Left ventricle myocardium superior (tissue), 1 donor: ENCODE results near the gene WNT3A. TPM values are rescaled to one million over a fixed set of nuclear protein-coding genes. Genes with fewer than 3 reads are reported as not detected.

ENCODE experiments used
- ATAC-seq: fragments of 200-7000 bp; cut with Tn5 transposase; one replicate; pipeline ENCODE4 v1.9.1; 2020; ENCODE audit warnings: mild to moderate bottlenecking, moderate library complexity
- DNase-seq: peaks from one replicate; pipeline ENCODE4 v3.0.0-alpha.2; 2020
- intact Hi-C: fragments of 100-400 bp; cut with micrococcal nuclease; formaldehyde crosslinking; loops from one replicate; pipeline ENCODE4 v1.11.0; 2022
- total RNA-seq: library from RNA; stranded (reverse); fragmentation: NEBNext Ultra II Directional; extraction: Animal tissue kit (Norgen Biotek cat#: 25700); gene quantifications from one replicate; pipeline ENCODE4 v1.2.1, GENCODE V29; 2021
- donor health status: DM: no; HTN: yes; CAD: no; lungs with severe emphysema.

Gene WNT3A
- total RNA-seq, 1 donor from 2014 or later: not detected

DNA sequence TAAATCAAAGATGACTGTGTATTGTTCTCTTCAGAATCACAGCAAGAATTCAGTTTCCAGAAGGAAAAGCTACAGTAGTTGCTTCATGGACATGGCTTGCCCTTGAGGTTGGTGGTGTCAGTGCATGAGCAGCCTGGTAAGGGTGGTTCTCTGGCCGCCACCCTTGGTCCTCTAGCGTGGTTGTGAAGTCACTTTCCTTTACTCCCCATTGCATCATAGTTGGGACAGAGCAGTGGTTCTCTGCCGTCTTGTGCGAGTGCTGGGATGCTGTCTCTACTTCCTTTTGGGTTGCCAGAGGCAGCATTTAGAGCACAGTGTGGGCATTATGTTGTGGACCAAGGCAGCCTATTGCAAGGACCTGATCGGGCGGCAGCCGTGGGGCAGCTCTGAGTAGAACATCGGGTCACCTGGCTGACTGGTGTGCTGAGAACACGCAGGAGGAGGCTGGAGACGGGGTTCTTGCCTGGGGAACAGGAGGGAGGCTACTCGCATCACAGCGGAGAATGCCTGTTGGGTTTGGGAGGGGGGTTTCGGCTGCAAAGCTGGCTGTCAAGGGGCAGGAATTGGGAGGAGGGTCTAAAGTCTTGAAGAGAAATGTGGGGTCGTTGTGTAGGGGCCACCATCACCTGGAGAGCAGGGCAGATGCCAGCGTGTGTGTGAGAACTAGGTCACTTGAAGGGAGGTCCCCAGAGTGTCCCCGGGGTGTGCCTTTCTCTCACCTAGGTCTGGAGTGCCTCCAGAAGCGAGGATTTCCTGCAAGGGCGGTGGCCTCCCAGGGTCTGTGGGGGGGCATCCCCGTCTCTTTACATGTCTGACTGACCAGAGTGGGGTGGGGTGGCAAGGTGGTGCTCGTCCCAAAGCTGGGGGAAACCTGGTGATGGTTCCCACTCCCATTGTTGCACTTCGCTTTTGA, 82.0 kb downstream of the WNT3A start:
- intact Hi-C loops: no loop called here
- ATAC-seq: no peak
- peak; percentile 21 for DNase-seq

DNA sequence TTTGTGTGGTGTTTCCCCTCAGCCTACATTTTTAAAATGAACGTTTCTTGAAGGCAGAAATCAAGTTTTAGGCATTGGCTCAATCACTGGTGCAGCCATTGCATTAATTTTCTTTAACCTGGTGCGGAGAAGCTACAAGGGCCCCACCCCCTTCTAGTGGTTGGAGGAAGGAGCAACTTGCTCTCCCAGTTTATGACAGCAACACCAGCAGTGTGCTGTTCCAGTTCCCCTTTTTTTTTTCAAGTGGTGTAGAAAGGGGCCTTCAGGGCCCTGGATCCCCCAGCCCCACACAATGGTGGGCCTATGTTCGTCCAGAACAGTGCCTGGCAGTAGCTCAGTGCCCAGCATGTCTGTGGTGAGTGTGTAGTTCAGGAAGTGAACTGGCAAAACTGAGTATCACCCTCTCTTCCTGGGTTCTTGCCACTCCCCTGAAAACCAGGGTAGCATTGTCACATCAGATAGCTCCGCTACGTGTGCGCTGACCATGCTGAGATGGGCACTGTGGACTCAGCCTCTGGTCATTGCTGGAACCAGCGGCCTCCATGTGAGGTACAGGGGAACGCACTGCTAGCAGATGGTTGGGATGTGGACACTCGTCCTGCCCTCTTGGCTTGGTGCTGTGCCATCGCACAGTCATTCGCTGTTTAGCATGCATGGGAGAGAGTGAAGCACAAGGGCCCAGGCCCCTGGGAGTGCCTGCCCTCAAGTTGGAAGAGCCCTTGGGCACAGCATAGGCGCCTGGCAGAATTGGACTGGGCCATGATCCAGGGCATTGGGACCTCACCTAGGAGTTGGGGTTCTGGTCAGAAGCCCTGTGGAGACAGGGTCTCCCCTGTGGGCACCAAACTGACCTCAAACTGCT, 83.0 kb downstream of the WNT3A start:
- DNase-seq (peak; percentile 30), ATAC-seq (peak; percentile 1)
- intact Hi-C loops: no loop called here

DNA sequence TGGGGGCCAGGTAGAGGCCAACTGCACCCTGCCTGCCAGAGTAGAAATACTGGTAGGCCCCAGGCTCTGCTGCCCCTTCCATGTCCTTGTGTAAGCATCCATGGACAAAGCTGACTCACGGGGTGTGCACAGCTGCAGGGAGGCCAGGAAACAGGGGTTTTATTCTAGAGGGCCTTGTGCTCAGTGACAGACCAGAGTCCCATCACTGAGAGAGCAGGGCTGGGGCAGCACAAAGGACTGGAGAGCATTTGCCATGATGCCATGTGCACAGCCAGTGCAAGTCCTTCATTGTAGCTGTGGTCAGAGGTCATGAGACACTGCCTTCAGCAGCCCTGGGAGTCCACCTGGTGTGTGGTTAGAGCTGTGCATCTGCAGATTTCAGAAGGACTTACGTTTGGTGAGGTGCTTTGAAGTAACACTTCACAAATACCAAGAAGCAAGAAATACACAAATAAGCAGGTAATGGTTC, 83.8 kb downstream of the WNT3A start:
- intact Hi-C loops: no loop called here
- ATAC-seq: peak; percentile 4
- DNase-seq: no peak

DNA sequence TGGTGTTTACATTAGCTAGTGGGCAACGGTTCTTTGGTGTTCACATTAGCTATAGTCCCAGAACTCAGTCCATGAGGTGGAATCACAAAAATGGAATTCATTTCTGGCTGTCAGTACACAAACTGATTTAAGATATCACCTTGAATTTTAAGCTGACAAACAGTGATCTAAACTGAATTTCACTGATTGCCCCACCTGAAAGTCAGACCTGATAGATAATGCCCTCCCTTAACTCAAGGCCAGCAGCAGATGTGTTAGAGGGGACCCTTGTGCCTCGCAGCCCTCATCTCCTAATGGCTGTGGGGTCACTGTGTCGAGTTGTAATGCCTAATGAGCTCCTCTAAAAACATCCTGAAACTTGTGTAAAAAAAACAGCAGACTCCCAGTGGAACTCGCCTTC, 84.3 kb downstream of the WNT3A start:
- ATAC-seq (no peak), DNase-seq (no peak)
- intact Hi-C loops: no loop called here

DNA sequence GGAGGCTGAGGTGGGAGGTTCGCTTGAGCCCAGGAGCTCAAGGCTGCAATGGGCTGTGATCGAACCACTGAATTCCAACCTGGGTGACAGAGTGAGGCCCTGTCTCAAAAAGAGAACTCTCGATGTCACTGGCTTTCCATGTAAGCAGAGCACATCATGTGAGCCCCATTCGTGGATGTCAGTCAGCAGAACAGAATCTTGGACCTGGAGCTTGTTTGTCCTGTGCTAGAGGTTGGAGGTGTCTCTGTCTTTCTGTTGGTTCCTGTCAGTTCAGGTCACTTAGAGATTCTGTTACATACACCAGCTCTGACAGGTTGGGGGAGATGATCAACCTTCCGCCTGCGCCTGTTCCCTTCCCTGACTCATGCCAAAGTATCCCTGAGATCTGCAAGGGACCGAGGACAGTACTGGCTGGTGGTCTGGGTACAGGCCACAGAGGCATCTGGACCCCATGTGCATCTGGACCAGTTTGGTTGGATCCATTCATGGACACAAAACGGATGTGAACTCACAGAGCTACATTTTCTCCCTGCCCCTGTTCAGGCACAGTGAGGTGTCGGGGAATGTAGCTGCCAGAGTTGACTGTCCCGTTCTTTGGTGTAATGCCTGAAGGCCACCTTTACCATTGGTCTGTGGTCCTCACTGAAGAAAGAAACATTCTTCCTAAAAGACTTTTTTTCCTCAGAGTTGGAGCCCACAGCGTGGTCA, 85.7 kb downstream of the WNT3A start:
- intact Hi-C loops: no loop called here
- ATAC-seq: no peak
- no peak for DNase-seq

DNA sequence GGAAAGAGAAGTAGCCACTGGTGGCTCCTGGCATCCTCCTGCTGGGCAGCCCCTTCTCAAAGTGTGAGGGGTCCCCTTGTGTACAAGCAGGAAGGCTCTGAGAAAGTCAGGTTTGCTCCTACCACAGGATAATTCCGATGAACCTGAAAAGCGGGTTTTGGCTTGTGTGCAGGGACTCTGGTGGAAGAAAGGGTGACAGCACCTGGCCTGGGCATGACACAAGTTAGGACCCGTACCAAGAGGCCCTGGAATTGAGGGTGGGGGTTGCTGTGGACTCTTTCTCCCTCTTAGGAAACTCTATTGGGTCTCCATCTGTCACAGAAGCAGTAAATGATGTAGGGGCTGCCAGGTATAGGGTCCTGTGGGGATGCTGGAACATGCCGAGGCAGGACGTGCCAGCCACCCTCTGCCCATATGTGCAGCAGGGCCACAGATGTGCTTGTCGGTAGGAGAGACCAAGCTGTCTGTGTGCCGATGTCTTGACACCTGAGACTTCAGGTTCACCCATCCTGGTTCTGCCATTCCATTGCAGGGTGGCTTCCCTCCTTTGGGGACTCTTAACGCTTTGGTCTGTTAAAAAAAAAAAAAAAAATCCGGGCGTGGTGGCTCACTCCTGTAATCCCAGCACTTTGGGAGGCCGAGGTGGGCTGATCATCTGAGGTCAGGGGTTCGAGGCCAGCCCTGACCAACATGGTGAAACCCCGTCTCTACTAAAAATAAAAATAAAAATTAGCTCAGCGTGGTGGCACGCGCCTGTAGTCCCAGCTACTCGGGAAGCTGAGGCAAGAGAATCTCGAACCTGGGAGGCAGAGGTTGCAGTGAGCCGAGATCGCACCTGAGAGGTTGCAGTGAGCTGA, 86.5 kb downstream of the WNT3A start:
- ATAC-seq (no peak), DNase-seq (no peak)
- intact Hi-C loops: no loop called here

DNA sequence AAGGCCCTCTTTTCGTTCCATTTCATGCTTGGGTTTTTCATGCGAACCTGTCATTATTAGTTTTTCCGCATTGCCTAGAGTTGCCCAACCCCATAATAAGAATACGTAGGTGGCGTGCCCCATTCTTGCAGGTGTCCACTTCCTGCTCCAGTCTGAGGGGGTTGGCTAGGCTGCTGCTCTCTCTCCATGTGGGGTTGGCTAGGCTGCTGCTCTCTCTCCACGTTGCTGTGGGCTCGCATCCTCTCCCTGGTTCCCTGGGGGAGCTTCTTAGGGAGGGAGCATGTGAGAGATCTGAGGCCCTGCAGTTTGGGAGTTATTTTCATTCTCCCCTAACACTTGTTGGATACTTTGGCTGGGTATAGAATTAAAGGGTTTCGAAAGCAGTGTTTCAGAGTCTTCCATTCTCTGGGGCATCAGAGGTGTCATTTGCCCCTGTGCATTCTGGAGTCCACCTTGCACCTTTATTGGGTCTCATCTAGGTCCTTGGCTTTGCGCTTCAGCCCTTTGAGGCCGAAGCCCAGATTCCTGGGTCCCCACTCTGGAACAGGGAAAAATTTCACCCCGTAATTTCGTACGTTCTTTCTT, 87.7 kb downstream of the WNT3A start:
- ATAC-seq: no peak

DNA sequence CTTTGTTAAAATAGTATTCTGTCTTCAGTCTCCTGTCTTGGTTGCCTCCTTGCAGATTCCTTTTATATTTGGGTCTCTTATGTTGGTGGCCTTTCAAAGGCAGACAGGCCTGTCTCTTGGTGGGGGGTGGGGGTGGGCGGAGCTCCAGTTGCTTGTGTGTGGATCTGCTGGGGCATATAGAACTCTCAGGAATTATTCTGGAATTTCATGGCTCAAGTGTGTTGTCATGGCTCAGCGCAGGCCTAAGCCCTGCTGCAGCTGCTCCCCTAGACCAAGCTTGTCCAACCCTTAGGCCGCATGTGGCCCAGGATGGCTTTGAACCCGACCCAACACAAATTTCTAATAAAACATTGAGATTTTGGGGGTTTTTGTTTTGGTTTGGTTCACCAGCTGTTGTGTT, 88.4 kb downstream of the WNT3A start:
- intact Hi-C loops: no loop called here
- ATAC-seq: no peak
- DNase-seq: no peak

More for the DNA sequence above, 87.7 kb downstream of the WNT3A start:
- DNase-seq: no peak
- intact Hi-C loops: no loop called here

DNA sequence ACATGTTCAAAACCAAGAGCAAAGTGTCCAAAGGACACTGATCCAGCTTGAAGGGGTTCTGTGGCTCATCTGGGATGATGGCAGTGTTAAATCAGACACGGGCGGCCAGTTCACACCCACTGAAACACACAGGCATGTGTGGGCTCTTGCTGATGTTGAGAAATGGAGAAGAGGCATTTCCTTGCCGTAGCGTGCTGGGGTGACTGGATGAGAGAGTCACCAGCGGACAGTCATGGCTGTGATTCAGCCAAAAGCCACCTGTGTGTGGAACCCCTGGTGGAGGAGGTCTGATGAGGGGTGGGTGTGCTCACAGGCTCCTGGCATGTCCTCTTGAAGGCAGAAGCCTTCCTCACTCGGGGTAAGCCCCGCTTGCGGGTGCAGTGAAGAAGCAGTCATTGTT, 89.1 kb downstream of the WNT3A start:
- ATAC-seq (no peak), DNase-seq (no peak)
- intact Hi-C loops: no loop called here

DNA sequence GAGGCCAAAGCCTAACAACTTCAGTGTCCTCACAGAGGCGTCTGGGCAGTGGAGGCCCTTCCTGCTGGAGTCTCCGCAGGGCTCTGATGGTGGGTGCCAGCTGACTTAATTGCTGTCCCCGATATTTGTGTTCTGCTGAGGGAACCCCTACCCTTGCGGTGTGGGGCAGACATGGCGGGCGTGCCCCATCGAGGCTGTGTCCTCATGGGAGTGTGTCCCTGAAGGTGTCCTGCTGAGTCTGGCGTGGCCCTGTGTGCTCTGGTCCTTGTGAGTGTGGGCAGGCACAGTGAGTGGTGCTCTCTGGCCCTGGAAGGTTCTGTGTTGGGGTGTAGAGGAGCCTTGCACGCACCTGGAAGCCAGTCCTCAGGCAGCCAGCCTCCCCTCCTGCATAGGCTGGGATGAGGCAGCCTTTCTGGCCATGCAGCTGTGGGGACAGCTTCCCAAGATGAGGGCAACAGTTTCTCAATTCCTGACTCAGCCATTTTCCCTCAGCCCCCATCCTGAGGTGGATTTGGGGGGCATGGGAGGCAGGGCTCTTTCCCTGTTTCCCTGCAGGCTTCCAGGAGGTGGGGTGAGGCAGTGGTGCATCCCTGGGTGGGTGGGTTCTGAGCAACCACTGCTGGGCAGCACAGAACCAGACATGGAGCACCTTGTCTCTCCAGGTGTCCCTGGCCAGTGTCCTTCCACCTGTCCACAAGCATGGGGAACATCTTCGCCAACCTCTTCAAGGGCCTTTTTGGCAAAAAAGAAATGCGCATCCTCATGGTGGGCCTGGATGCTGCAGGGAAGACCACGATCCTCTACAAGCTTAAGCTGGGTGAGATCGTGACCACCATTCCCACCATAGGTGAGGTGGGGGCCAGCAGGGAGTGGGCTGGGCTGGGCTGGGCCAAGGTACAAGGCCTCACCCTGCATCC, 89.9 kb downstream of the WNT3A start:
- no peak for ATAC-seq
- intact Hi-C loops: no loop called here
- DNase-seq: no peak

DNA sequence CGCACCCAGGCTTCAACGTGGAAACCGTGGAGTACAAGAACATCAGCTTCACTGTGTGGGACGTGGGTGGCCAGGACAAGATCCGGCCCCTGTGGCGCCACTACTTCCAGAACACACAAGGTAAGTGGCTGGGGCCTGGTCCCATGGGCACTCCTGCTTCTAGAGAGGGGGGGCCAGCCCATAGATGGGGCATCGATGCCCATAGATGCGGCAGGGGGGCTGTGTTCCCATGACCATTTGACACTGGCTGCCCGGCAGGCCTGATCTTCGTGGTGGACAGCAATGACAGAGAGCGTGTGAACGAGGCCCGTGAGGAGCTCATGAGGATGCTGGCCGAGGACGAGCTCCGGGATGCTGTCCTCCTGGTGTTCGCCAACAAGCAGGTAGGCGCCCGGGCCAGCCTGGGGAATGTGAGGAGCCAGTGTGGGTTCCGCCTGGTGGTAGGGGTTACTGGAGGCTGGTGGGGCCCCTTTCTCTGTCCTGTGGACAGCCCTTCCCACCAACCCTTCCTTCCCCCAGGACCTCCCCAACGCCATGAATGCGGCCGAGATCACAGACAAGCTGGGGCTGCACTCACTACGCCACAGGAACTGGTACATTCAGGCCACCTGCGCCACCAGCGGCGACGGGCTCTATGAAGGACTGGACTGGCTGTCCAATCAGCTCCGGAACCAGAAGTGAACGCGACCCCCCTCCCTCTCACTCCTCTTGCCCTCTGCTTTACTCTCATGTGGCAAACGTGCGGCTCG, 90.7 kb downstream of the WNT3A start:
- DNase-seq (no peak), ATAC-seq (no peak)
- intact Hi-C loops: no loop called here

DNA sequence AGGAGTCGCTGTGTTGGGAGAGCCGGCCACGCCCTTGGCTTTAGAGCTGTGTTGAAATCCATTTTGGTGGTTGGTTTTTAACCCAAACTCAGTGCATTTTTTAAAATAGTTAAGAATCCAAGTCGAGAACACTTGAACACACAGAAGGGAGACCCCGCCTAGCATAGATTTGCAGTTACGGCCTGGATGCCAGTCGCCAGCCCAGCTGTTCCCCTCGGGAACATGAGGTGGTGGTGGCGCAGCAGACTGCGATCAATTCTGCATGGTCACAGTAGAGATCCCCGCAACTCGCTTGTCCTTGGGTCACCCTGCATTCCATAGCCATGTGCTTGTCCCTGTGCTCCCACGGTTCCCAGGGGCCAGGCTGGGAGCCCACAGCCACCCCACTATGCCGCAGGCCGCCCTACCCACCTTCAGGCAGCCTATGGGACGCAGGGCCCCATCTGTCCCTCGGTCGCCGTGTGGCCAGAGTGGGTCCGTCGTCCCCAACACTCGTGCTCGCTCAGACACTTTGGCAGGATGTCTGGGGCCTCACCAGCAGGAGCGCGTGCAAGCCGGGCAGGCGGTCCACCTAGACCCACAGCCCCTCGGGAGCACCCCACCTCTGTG, 91.6 kb downstream of the WNT3A start:
- intact Hi-C loops: no loop called here
- ATAC-seq (no peak), DNase-seq (no peak)

DNA sequence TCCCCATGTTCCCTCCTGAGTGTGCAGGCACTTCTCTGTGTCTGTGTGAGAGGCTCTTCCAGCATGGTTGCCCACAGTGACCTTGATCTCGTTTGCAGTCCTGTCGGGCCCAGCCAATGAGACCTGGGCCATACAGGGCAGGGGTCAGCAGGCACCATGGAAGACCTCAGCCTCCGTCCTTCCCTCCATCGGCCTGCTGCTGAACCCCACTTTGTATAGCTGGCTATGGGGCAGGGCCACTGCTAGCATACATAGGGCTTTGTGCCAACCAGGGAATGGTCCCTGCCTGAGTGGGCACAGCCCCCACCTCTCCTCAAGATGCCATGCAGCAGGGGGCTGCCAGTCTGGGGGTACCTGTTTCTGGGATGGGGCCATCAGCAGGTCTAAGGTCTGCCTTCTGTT, 92.5 kb downstream of the WNT3A start:
- ATAC-seq (no peak), DNase-seq (no peak)
- intact Hi-C loops: no loop called here

DNA sequence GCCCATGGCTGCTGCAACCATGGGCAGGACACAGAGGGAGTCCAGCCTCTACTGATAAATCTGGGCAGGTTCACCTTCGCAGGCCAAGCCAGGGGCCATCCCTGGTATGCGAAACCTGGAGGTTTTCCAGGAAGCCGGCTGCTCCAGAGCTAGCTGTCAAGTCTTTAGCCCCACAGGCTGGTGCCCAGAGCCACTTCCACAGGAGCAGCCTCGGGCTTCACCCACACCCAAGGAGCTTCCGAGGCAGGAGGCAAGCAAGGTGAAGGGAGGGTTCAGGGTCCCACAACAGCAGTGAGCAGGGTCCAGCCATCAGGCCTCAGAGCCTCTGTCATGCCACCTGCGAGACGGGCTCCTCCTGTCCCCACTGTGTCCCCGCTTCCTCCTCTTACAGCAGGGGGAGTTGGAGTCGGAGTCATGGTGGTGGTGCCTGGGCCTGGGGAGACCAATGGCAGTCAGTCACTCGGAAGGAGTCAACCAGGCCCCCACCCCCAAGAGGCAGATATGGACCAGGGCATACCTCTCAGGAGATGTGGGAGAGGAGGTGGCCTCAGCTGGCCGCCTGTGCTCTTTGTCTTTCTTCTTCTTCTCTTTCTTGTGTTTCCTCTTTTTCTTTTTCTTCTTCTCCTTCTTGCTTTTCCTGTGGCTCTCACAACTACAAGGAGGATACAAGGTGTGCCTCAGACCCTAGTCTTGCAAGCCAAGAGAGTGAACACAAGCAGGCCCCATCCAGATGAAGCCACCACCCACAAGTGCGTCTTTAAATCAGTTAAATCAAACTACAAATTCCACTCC, 94.2 kb downstream of the WNT3A start:
- ATAC-seq (no peak), DNase-seq (no peak)
- intact Hi-C loops: no loop called here

DNA sequence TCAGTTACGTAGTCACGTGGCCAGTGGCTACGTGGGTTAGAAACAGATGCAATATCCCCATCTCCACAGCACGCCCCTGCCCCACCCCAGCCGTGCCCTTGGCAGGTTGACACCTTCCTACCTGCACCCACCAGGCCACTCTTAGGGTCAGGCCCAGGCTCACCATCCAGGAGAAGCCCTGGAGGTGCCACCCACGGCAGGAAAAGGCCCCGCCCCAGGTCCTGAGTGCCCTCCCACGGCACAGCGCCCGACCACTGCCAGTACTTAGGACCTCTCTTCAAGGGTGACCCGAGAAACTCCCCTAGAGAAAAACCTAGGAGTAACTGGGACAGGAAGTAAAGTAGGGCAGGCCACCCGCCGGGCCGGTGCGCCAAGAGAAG, 94.8 kb downstream of the WNT3A start:
- no peak for DNase-seq
- no peak for ATAC-seq
- intact Hi-C loops: no loop called here
